ENCODE results near the gene SGK1.
A peak's percentile ranks its signal among the peaks of the same experiment; 100 is the strongest.

SGK1 gene

GRCh38 chr6:134230087-134230700 is 87.7 kb downstream of the SGK1 start:
- Histone ChIP-seq H3K36me3 (replicated peaks; ENCODE audit: low read depth, low read length) (no peaks in the 10 kb centered on the region), H3K4me2 (ENCODE audit: low read length) (peak overlapping the region; percentile 36), H3K27me3 (ENCODE audit: low read depth, low read length) (no peaks in the 10 kb centered on the region), H3K4me1 (ENCODE audit: low read length) (peaks cover 49% of the 10 kb centered on the region), H3K9ac (ENCODE audit: low read length) (peak overlapping the region; percentile 47), H3K9me3 (ENCODE audit: insufficient read depth, low read length) (no peaks in the 10 kb centered on the region), H2AFZ (ENCODE audit: low read depth, low read length) (peak overlapping the region; percentile 60; the same call in 1 of the 2 replicates), H3K27ac (ENCODE audit: low read length) (peak overlapping the region; percentile 71), H4K20me1 (ENCODE audit: insufficient read depth, low read length) (no peaks in the 10 kb centered on the region), H3K79me2 (ENCODE audit: low read length) (no peaks in the 10 kb centered on the region), H3K4me3 (ENCODE audit: low read length) (peak overlapping the region; percentile 26; the same call in 1 of the 2 replicates)
- TF ChIP-seq EZH2phosphoT487 (IDR thresholded peaks at IDR 0.05; ENCODE audit: low read depth) = no peak

DNA sequence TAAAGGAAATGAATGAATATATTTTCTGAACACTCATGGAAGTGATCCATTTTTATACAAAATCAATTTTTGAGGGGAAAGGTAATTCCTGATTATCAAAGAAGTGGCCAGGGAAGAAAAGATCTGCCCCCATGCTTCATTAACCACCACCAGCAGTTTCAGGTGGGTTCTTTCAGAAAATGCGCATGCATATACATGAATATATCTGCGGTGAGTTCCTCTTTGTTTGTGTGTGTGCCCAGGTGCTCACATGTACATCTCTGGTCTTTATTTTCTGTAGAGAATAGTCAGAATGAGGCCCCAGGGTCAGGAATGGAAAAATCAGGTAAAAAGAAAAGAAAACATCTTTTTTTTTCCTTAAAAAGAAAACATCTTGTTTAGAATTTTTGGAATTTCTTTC is 88.4 kb downstream of the SGK1 start:
- H3K27ac ChIP-seq (ENCODE audit: low read length) = peak overlapping the region; percentile 71
- H3K36me3 ChIP-seq (replicated peaks; ENCODE audit: low read depth, low read length) = no peaks in the 10 kb centered on the region
- peaks cover 42% of the 10 kb centered on the region for H3K4me1 ChIP-seq (ENCODE audit: low read length)
- H3K9me3 ChIP-seq (ENCODE audit: insufficient read depth, low read length) = no peaks in the 10 kb centered on the region
- H4K20me1 ChIP-seq (ENCODE audit: insufficient read depth, low read length) = no peaks in the 10 kb centered on the region
- H3K27me3 ChIP-seq (ENCODE audit: low read depth, low read length) = no peaks in the 10 kb centered on the region
- H3K9ac ChIP-seq (ENCODE audit: low read length) = peak overlapping the region; percentile 47
- H3K4me3 ChIP-seq (ENCODE audit: low read length) = peak overlapping the region; percentile 26; the same call in 1 of the 2 replicates
- no peak overlapping the region for H2AFZ ChIP-seq (ENCODE audit: low read depth, low read length)
- H3K4me2 ChIP-seq (ENCODE audit: low read length) = peak overlapping the region; percentile 36
- TF ChIP-seq EZH2phosphoT487 (IDR thresholded peaks at IDR 0.05; ENCODE audit: low read depth) (no peak), CTCF (IDR thresholded peaks at IDR 0.05; ENCODE audit: low read depth, low read length) (no peak)
- H3K79me2 ChIP-seq (ENCODE audit: low read length) = no peaks in the 10 kb centered on the region

DNA sequence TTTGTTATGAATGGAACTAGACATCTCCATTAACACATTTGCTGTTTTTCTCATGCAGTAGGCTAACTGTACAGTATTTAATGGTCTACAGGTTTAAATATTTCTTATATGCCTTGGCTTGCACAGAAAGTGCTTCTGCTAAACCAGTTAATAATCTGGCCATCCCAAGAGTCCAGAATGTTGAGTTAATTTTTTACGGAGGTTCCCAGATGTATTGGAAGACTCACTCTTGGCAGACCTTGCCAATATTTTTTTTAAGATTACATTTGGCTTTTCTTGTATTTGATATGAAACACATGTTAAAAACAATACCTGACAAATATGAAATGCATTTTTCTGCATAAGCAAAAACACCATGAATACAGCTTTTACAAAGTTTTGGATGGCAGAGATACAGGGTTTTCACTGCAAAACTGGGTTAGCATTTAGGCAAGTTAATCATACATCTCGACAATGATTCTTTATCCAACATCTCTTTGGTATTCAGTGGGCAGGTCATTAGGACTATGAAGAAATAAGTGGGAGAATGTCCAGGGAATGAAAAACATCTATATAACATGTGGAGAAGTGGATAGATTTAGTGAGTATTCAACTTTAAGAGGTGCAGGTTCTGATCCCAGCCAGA is 94.0 kb downstream of the SGK1 start:
- no peaks in the 10 kb centered on the region for H3K36me3 ChIP-seq (replicated peaks; ENCODE audit: low read depth, low read length)
- no peak overlapping the region for H3K27ac ChIP-seq (ENCODE audit: low read length)
- H3K4me3 ChIP-seq (ENCODE audit: low read length) = no peak overlapping the region
- no peaks in the 10 kb centered on the region for H3K27me3 ChIP-seq (ENCODE audit: low read depth, low read length)
- H4K20me1 ChIP-seq (ENCODE audit: insufficient read depth, low read length) = no peaks in the 10 kb centered on the region
- no peak for TF ChIP-seq EZH2phosphoT487 (IDR thresholded peaks at IDR 0.05; ENCODE audit: low read depth)
- TF ChIP-seq CTCF (IDR thresholded peaks at IDR 0.05; ENCODE audit: low read depth, low read length) = no peak
- H3K9me3 ChIP-seq (ENCODE audit: insufficient read depth, low read length) = no peaks in the 10 kb centered on the region
- H2AFZ ChIP-seq (ENCODE audit: low read depth, low read length) = no peak overlapping the region
- no peaks in the 10 kb centered on the region for H3K4me1 ChIP-seq (ENCODE audit: low read length)
- no peak overlapping the region for H3K4me2 ChIP-seq (ENCODE audit: low read length)
- no peaks in the 10 kb centered on the region for H3K79me2 ChIP-seq (ENCODE audit: low read length)
- no peak overlapping the region for H3K9ac ChIP-seq (ENCODE audit: low read length)

- Histone ChIP-seq H3K4me3 (ENCODE audit: low read length) (no peak overlapping the region), H3K27ac (ENCODE audit: low read length) (no peak overlapping the region), H3K27me3 (ENCODE audit: low read depth, low read length) (no peaks in the 10 kb centered on the region), H3K4me1 (ENCODE audit: low read length) (peaks cover 9% of the 10 kb centered on the region), H3K36me3 (replicated peaks; ENCODE audit: low read depth, low read length) (peaks cover 8% of the 10 kb centered on the region), H3K79me2 (ENCODE audit: low read length) (no peaks in the 10 kb centered on the region), H2AFZ (ENCODE audit: low read depth, low read length) (no peak overlapping the region), H3K9me3 (ENCODE audit: insufficient read depth, low read length) (no peaks in the 10 kb centered on the region), H3K9ac (ENCODE audit: low read length) (no peak overlapping the region), H4K20me1 (ENCODE audit: insufficient read depth, low read length) (no peaks in the 10 kb centered on the region), H3K4me2 (ENCODE audit: low read length) (no peak overlapping the region)
- no peak for TF ChIP-seq EZH2phosphoT487 (IDR thresholded peaks at IDR 0.05; ENCODE audit: low read depth)
- no peak for TF ChIP-seq CTCF (IDR thresholded peaks at IDR 0.05; ENCODE audit: low read depth, low read length)
Observed at GRCh38 chr6:134221250-134221649, 96.7 kb downstream of the SGK1 start.
